Mesothelial cell of epicardium (in vitro differentiated cells): ENCODE measurements around the gene SCRG1. TPM values are rescaled to one million over a fixed set of nuclear protein-coding genes. Genes with fewer than 3 reads are reported as not detected.

Experiments used
- DNase-seq, 2 experiments: peaks; one replicate each; pipeline ENCODE4 v3.0.0; 2021; ENCODE audit warnings: low spot score in 2 of 2; ENCODE audit not compliant: unreplicated experiment in 2 of 2
- H3K27ac Mint-ChIP-seq: 2 replicates; pipeline ENCODE4 v1.8.0; 2021; ENCODE audit warnings: mixed read lengths
- H3K27me3 Mint-ChIP-seq: 2 replicates; pipeline ENCODE4 v1.8.0; 2021; ENCODE audit warnings: low read depth, mixed read lengths
- H3K36me3 Mint-ChIP-seq: 2 replicates; pipeline ENCODE4 v1.8.0; 2021; ENCODE audit warnings: mixed read lengths
- H3K4me1 Mint-ChIP-seq: 2 replicates; pipeline ENCODE4 v1.8.0; 2021; ENCODE audit warnings: mixed read lengths
- H3K4me3 Mint-ChIP-seq: 2 replicates; pipeline ENCODE4 v1.8.0; 2021; ENCODE audit warnings: mild to moderate bottlenecking, moderate library complexity, mixed read lengths
- H3K9me3 Mint-ChIP-seq: 2 replicates; pipeline ENCODE4 v1.8.0; 2021; ENCODE audit warnings: mixed read lengths
- total RNA-seq: library from RNA; stranded (reverse); gene quantifications from 3 replicates; pipeline ENCODE4 v1.2.1, GENCODE V29; 2021
- TF ChIP-seq, protein P1 (sequence below): fragments of 200-600 bp; sonication (generic); IDR thresholded peaks from one replicate; pipeline ENCODE4 v1.5.0; 2021; ENCODE audit warnings: antibody characterized with exemption; ENCODE audit not compliant: unreplicated experiment

Gene SCRG1
- 0.42 to 0.47 TPM (median 0.44 TPM) in 3 replicates for total RNA-seq

DNA sequence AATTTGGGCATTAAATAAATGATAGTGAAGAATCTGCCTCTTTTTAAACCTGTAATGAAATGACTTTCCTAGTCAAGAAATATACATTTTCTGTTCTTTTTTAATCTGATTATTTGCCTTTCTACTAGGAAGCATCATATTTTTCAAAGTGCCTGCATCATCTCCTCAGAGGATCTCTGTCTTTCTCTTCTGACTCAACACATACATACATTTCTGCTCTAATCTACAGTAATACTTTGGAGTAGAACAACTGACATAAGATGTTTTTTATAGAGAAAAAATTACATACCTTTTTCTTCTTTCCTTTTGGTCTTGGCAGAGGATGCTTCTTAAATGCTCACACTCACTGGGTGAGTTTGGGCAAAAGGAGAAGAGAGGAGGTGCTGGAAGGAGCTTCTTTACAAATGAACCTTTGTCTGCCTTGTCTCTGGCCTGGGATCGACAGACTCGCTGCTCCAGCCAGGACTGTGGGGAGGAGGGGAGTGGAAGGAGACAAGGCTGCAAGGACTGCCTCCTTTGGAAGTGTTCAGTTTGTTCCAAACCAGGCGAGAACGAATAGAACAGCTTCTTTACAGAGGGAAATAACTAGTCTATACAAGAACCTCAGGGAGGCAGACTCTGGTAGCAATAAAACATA is at the start of gene SCRG1:
TSS of gene SCRG1 (minus strand) at position 338 of the 637 bp plus-strand sequence. CDS start 7,702 bp downstream, outside the sequence.
- TF ChIP-seq, protein P1, sequence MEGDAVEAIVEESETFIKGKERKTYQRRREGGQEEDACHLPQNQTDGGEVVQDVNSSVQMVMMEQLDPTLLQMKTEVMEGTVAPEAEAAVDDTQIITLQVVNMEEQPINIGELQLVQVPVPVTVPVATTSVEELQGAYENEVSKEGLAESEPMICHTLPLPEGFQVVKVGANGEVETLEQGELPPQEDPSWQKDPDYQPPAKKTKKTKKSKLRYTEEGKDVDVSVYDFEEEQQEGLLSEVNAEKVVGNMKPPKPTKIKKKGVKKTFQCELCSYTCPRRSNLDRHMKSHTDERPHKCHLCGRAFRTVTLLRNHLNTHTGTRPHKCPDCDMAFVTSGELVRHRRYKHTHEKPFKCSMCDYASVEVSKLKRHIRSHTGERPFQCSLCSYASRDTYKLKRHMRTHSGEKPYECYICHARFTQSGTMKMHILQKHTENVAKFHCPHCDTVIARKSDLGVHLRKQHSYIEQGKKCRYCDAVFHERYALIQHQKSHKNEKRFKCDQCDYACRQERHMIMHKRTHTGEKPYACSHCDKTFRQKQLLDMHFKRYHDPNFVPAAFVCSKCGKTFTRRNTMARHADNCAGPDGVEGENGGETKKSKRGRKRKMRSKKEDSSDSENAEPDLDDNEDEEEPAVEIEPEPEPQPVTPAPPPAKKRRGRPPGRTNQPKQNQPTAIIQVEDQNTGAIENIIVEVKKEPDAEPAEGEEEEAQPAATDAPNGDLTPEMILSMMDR, result no peak
- no peak within 1 kb of the TSS for H3K4me3 Mint-ChIP-seq
- peaks cover 3% of the 10 kb centered on the region for H3K9me3 Mint-ChIP-seq
- no peak for DNase-seq
- H3K27me3 Mint-ChIP-seq, result no peaks in the 10 kb centered on the region
- H3K27ac Mint-ChIP-seq, result no peak within 1 kb of the TSS
- peaks cover 6% of the 10 kb centered on the region for H3K4me1 Mint-ChIP-seq
- peaks cover 15% of the 10 kb centered on the region for H3K36me3 Mint-ChIP-seq

DNA sequence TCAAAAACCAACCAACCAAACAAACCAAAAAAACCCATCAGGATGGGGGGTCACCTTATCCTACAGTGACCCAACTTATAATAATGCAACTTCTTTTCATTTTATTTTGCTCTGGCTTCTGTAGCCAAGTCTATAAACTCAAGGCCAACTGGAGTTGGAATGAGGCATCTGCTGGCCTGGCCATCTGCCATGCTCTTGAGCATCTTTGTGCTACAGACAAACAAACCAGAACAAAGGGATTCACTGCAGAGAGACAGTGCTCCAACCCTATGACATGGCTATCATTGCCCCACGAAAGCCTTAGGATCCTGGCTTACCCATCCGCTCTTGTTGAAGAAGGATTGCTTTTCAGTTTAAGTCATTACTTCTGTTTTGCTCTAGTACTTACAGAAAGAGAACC is 49.2 kb upstream of the SCRG1 start:
- Mint-ChIP-seq H3K27ac (no peak overlapping the region), H3K4me1 (peaks cover 12% of the 10 kb centered on the region), H3K9me3 (peaks cover 7% of the 10 kb centered on the region), H3K4me3 (no peak overlapping the region), H3K27me3 (peaks cover 2% of the 10 kb centered on the region), H3K36me3 (peaks cover 7% of the 10 kb centered on the region)
- TF ChIP-seq, protein P1, result no peak
- DNase-seq, result no peak

DNA sequence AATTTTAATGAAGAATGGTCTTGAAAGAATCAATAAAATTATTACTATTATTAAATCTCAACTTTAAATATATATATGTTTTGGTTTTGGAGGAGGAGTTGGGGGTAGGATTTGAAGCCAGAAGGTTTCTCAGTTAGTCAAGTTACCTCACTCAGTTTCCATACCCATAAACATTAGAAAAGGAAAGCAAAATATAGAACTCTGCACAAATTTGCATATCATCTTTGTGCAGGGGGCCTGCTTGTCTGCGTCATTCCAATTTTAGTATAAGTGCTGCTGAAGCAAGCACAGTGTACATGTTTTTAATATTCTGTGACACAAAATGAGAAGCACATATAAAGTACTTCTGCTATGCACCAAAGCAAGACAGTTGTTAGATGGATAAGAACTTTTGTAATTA is 47.5 kb upstream of the SCRG1 start:
- TF ChIP-seq, protein P1, result no peak

GRCh38 chr4:173443121-173443520 is 44.2 kb upstream of the SCRG1 start:
- Mint-ChIP-seq H3K4me3 (no peak overlapping the region), H3K4me1 (no peaks in the 10 kb centered on the region), H3K9me3 (peaks cover 10% of the 10 kb centered on the region), H3K27ac (no peak overlapping the region), H3K36me3 (peaks cover 14% of the 10 kb centered on the region), H3K27me3 (no peaks in the 10 kb centered on the region)
- no peak for DNase-seq
- TF ChIP-seq, protein P1, result no peak

More for the DNA sequence above, 47.5 kb upstream of the SCRG1 start:
- Mint-ChIP-seq H3K9me3 (peaks cover 7% of the 10 kb centered on the region), H3K27me3 (peaks cover 2% of the 10 kb centered on the region), H3K36me3 (peaks cover 14% of the 10 kb centered on the region), H3K4me1 (peaks cover 12% of the 10 kb centered on the region), H3K4me3 (no peak overlapping the region), H3K27ac (no peak overlapping the region)
- DNase-seq, result no peak

GRCh38 chr4:173442223-173442932 is 43.5 kb upstream of the SCRG1 start:
- no peaks in the 10 kb centered on the region for H3K27me3 Mint-ChIP-seq
- no peak overlapping the region for H3K27ac Mint-ChIP-seq
- H3K4me1 Mint-ChIP-seq, result peaks cover 3% of the 10 kb centered on the region
- H3K9me3 Mint-ChIP-seq, result peaks cover 10% of the 10 kb centered on the region
- no peak overlapping the region for H3K4me3 Mint-ChIP-seq
- DNase-seq, result no peak
- H3K36me3 Mint-ChIP-seq, result peaks cover 14% of the 10 kb centered on the region
- TF ChIP-seq, protein P1, result no peak
